Adipocyte (in vitro differentiated cells): Measurements from ENCODE around the gene UBXN11.
A peak's percentile ranks its signal among the peaks of the same experiment; 100 is the strongest.

Experiments
- DNase-seq: peaks from one replicate; pipeline ENCODE4 v3.0.0-alpha.2; 2015; ENCODE audit warnings: low read depth
- H3K27me3 ChIP-seq: replicated peaks from 2 replicates; pipeline ENCODE4 v1.7.0; 2013; ENCODE audit warnings: mild to moderate bottlenecking, low read length, moderate library complexity; ENCODE audit not compliant: control insufficient read depth, insufficient read depth
- H3K36me3 ChIP-seq: 2 replicates; pipeline ENCODE4 v1.7.0; 2013; ENCODE audit warnings: low read length, mild to moderate bottlenecking, moderate library complexity; ENCODE audit not compliant: control insufficient read depth, insufficient read depth, severe bottlenecking
- H3K4me1 ChIP-seq: 2 replicates; pipeline ENCODE4 v1.7.0; 2013; ENCODE audit warnings: mild to moderate bottlenecking, low read length, moderate library complexity; ENCODE audit not compliant: control insufficient read depth, insufficient read depth
- H3K4me3 ChIP-seq: 2 replicates; pipeline ENCODE4 v1.7.0; 2013; ENCODE audit warnings: mild to moderate bottlenecking, low read length, moderate library complexity
- H3K9ac ChIP-seq: 2 replicates; pipeline ENCODE4 v1.7.0; 2013; ENCODE audit warnings: mild to moderate bottlenecking, low read length, moderate library complexity
- H3K9me3 ChIP-seq: 2 replicates; pipeline ENCODE4 v1.7.0; 2013; ENCODE audit warnings: mild to moderate bottlenecking, low read length, moderate library complexity; ENCODE audit not compliant: control insufficient read depth

Gene UBXN11

GRCh38 chr1:26283279-26283853 lies 23.1 kb downstream of the UBXN11 start:
- no peak for DNase-seq
- H3K4me1 ChIP-seq: peaks cover 79% of the 10 kb centered on the region

GRCh38 chr1:26282401-26282918 lies 24.0 kb downstream of the UBXN11 start:
- peaks cover 81% of the 10 kb centered on the region for H3K4me1 ChIP-seq
- H3K27me3 ChIP-seq: no peaks in the 10 kb centered on the region
- H3K9ac ChIP-seq: peak overlapping the region; percentile 65
- peak overlapping the region; percentile 29 for H3K4me3 ChIP-seq
- DNase-seq: no peak
- peaks cover 4% of the 10 kb centered on the region for H3K36me3 ChIP-seq
- H3K9me3 ChIP-seq: no peaks in the 10 kb centered on the region

More at GRCh38 chr1:26283279-26283853, 23.1 kb downstream of the UBXN11 start:
- no peaks in the 10 kb centered on the region for H3K27me3 ChIP-seq
- H3K4me3 ChIP-seq: no peak overlapping the region
- H3K9me3 ChIP-seq: no peaks in the 10 kb centered on the region
- peaks cover 4% of the 10 kb centered on the region for H3K36me3 ChIP-seq
- peak overlapping the region; percentile 75 for H3K9ac ChIP-seq

- H3K27me3 ChIP-seq: no peaks in the 10 kb centered on the region
- H3K36me3 ChIP-seq: peaks cover 4% of the 10 kb centered on the region
- H3K9me3 ChIP-seq: no peaks in the 10 kb centered on the region
- H3K9ac ChIP-seq: peak overlapping the region; percentile 93
- H3K4me1 ChIP-seq: peaks cover 81% of the 10 kb centered on the region
- peak overlapping the region; percentile 85 for H3K4me3 ChIP-seq
- DNase-seq: peak; percentile 64
Measured at GRCh38 chr1:26281971-26282370, 24.5 kb downstream of the UBXN11 start.

- H3K27me3 ChIP-seq: no peaks in the 10 kb centered on the region
- peak overlapping the region; percentile 93 for H3K9ac ChIP-seq
- peaks cover 84% of the 10 kb centered on the region for H3K4me1 ChIP-seq
- peak; percentile 52 for DNase-seq
- peaks cover 4% of the 10 kb centered on the region for H3K36me3 ChIP-seq
- H3K9me3 ChIP-seq: no peaks in the 10 kb centered on the region
- peak overlapping the region; percentile 85 for H3K4me3 ChIP-seq
Measured at GRCh38 chr1:26281091-26281958, 25.1 kb downstream of the UBXN11 start.

GRCh38 chr1:26280333-26281042 lies 25.9 kb downstream of the UBXN11 start:
- DNase-seq: peak; percentile 64
- Histone ChIP-seq H3K4me1 (peaks cover 86% of the 10 kb centered on the region), H3K9ac (peak overlapping the region; percentile 93), H3K9me3 (no peaks in the 10 kb centered on the region), H3K27me3 (no peaks in the 10 kb centered on the region), H3K4me3 (peak overlapping the region; percentile 85), H3K36me3 (peaks cover 4% of the 10 kb centered on the region)

- H3K36me3 ChIP-seq: peaks cover 4% of the 10 kb centered on the region
- peak; percentile 95 for DNase-seq
- peaks cover 86% of the 10 kb centered on the region for H3K4me1 ChIP-seq
Measured at GRCh38 chr1:26279456-26280332, 26.7 kb downstream of the UBXN11 start, which contains the start of gene SH3BGRL3. Gene SH3BGRL3, plus strand, starts transcription at chr1:26280086. Its CDS starts 70 bp downstream, at chr1:26280156.

GRCh38 chr1:26278724-26279455 lies 27.5 kb downstream of the UBXN11 start:
- DNase-seq: peak; percentile 75
- Histone ChIP-seq H3K4me1 (peaks cover 80% of the 10 kb centered on the region), H3K27me3 (no peaks in the 10 kb centered on the region), H3K9me3 (no peaks in the 10 kb centered on the region), H3K9ac (peak overlapping the region; percentile 93), H3K4me3 (peak overlapping the region; percentile 85), H3K36me3 (peaks cover 4% of the 10 kb centered on the region)

More at GRCh38 chr1:26279456-26280332, 26.7 kb downstream of the UBXN11 start, which contains the start of gene SH3BGRL3:
- Histone ChIP-seq H3K9ac (peak within 1 kb of the TSS; percentile 93), H3K9me3 (no peaks in the 10 kb centered on the region), H3K27me3 (no peaks in the 10 kb centered on the region), H3K4me3 (peak within 1 kb of the TSS; percentile 85)

GRCh38 chr1:26278303-26278702 lies 28.1 kb downstream of the UBXN11 start:
- peak overlapping the region; percentile 93 for H3K9ac ChIP-seq
- H3K9me3 ChIP-seq: no peaks in the 10 kb centered on the region
- H3K4me1 ChIP-seq: peaks cover 74% of the 10 kb centered on the region
- DNase-seq: peak; percentile 72
- H3K27me3 ChIP-seq: no peaks in the 10 kb centered on the region
- H3K4me3 ChIP-seq: peak overlapping the region; percentile 85
- H3K36me3 ChIP-seq: peaks cover 4% of the 10 kb centered on the region

- H3K4me1 ChIP-seq: peaks cover 68% of the 10 kb centered on the region
- no peaks in the 10 kb centered on the region for H3K27me3 ChIP-seq
- peaks cover 4% of the 10 kb centered on the region for H3K36me3 ChIP-seq
- H3K9ac ChIP-seq: peak overlapping the region; percentile 93
- DNase-seq: no peak
- peak overlapping the region; percentile 0 for H3K4me3 ChIP-seq
- H3K9me3 ChIP-seq: no peaks in the 10 kb centered on the region
Measured at GRCh38 chr1:26277719-26278118, 28.7 kb downstream of the UBXN11 start.

GRCh38 chr1:26277261-26277661 lies 29.2 kb downstream of the UBXN11 start:
- H3K27me3 ChIP-seq: no peaks in the 10 kb centered on the region
- peaks cover 4% of the 10 kb centered on the region for H3K36me3 ChIP-seq
- H3K9me3 ChIP-seq: no peaks in the 10 kb centered on the region
- peaks cover 63% of the 10 kb centered on the region for H3K4me1 ChIP-seq
- H3K9ac ChIP-seq: peak overlapping the region; percentile 93
- DNase-seq: no peak
- no peak overlapping the region for H3K4me3 ChIP-seq
